ENCODE data around the gene G2E3.
"Not testable (repeated sequence)": the region's sequence is repeated elsewhere in the genome, so short reads cannot be mapped to it uniquely, and the experiment has no call there.

The G2E3 gene

GRCh38 chr14:30560581-30560980 is 1.6 kb downstream of the G2E3 start:
- no peak for DNase-seq (ENCODE audit: low spot score)

DNA sequence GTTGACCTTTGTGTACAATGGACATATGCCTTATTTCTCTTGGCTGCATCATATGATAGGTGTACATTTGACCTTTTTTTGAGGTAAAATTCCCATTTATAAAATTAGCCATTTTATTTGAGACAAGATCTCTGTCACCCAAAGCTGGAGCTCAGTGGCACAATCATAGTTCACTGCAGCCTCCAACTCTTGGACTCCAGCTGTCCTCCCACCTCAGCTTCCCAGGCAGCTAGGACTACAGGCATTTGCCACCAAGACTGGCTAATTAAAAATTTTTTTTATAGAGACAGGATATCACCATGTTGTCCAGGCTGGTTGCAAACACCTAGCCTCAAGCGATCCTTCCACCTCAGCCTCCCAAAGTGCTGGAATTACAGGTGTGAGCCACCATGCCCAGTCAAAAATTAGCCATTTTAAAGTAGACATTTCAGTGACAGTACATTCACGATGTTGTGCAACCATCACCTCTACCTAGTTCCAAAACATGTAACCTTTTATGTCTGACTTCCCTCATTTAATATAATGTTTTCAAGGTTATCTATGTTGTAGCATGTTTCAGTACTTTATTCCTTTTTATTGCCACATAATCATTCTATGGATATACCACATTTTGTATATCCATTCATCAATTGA is 5.4 kb downstream of the G2E3 start:
- no peak for DNase-seq (ENCODE audit: low spot score)

DNA sequence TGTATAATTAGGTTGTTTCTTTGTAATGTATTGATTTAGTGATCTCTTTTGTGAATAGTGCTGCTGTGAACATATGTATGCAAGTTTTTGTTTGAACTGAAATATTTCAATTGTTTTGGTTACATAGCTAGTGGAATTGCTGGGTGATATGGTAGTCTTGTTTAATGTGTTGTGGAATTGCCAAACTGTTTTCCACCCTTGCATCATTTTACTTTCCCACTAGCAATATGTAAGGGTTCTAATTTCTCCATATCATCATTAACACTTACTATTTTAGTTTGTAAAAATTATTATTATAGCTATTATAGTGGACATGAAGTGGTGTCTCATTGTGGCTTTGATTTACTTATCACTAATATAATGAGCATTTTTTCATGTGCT is 5.9 kb downstream of the G2E3 start:
- DNase-seq (ENCODE audit: low spot score), result no peak

DNA sequence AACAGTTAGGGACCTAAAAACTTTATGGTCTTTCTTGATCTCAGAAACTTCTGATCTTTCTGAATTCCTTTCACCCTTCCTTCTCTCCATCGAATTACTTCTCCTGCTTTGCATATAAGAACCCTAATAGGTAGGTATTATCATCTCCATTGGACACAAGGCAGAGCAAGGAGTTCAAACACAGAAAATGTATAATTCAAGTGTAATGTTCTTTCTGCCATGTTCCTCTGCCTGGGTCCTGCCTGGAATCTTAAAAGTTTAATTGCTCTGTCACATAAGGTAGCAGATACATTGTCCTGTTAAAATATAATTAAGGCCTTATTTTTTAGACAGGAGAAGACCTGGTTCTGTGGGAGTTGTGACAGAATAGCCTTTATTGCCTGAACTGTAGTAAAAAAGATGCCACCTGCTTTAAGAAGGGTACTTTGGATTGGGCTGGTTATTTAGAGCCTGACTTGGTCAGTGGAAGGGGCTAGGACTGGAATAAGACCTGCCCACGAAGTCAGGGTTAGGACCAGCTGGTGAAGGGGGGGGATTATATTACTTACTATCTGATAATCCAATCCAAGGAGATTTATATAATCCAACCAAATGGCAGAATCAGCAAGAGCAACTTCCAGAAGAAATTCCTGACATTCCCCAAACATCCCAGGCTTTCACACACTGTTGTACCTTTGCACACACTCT is 10.4 kb downstream of the G2E3 start:
- DNase-seq (ENCODE audit: low spot score), result no peak

GRCh38 chr14:30569903-30570226 is 10.9 kb downstream of the G2E3 start:
- DNase-seq (ENCODE audit: low spot score), result no peak

- no peak for DNase-seq (ENCODE audit: low spot score)
These were observed 13.3 kb downstream of the G2E3 start for GRCh38 chr14:30572237-30572636.

DNA sequence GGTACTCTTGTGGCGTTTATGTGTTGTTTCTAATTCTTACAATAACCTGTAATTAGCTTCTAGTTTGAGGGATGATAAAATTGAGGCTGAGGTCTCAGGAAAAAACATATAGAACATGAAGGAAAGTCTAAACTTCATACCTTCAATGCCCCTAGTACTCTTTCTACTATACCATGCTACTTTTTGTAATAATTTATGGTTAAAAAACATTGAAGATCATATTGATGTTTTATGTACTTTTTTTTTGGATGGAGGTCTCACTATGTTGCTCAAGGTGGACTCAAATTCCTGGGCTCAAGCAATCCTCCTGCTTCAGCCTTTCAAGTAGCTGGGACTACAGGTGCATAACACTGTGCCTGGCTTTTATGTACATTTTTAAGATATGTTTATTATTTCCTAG is 13.8 kb downstream of the G2E3 start:
- no peak for DNase-seq (ENCODE audit: low spot score)

- DNase-seq (ENCODE audit: low spot score), result no peak
These were observed 14.4 kb downstream of the G2E3 start for GRCh38 chr14:30573226-30573814.

- DNase-seq (ENCODE audit: low spot score), result no peak
These were observed 15.0 kb downstream of the G2E3 start for GRCh38 chr14:30573966-30574365.

GRCh38 chr14:30574777-30575176 is 15.8 kb downstream of the G2E3 start:
- DNase-seq (ENCODE audit: low spot score), result not testable (repeated sequence)

DNA sequence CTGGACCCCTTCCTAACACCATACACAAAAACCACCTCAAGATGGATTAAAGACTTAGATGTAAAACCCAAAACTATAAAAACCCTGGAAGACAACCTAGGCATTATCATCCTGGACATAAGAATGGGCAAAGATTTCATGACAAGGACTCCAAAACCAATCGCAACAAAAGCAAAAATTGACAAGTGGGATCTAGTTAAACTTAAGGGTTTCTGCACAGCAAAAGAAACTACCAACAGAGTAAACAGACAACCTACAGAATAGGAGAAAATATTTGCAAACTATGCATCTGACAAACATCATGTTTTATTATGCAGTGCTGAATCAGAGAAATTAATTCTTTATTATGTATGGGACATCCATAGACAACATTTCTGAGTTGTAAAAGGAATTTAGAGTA is 17.4 kb downstream of the G2E3 start:
- DNase-seq (ENCODE audit: low spot score), result not testable (repeated sequence)

GRCh38 chr14:30580616-30581282 is 21.8 kb downstream of the G2E3 start:
- no peak for DNase-seq (ENCODE audit: low spot score)

DNA sequence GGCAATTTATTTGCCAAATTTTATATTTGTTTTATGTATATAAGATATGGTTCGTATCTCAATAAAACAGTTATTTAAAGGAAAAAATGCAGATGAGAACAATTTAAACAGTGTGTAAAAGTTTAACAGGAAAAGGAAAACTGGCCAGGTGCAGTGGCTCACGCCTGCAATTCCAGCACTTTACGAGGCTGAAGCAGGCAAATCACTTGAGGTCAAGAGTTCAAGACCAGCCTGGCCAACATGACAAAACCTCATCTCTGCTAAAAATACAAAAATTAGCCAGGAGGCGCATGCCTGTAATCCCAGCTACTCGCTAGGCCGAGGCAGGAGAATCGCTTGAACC is 22.3 kb downstream of the G2E3 start:
- no peak for DNase-seq (ENCODE audit: low spot score)

GRCh38 chr14:30582376-30582775 is 23.4 kb downstream of the G2E3 start:
- no peak for DNase-seq (ENCODE audit: low spot score)

- DNase-seq (ENCODE audit: low spot score), result no peak
These were observed 25.2 kb downstream of the G2E3 start for GRCh38 chr14:30584058-30584630.

DNA sequence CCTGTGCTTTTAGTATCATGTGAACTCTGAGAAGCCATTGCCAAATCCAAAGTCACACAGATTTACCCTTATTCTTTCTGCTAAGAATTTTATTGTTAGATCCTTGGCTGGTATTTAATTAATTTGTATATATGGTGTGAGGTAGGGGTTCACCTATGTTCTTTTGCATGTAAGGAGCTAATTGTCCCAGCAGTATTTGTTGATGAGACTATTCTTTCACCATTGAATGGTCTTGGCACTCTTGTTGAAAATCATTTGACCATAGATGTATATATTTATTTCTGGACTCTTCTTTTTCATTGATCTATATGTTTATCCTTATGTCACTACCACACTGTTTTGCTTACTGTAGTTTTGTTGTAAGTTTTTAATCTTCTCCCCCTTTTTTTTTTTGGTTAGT is 26.2 kb downstream of the G2E3 start:
- no peak for DNase-seq (ENCODE audit: low spot score)

GRCh38 chr14:30587141-30587540 is 28.2 kb downstream of the G2E3 start:
- DNase-seq (ENCODE audit: low spot score), result no peak

DNA sequence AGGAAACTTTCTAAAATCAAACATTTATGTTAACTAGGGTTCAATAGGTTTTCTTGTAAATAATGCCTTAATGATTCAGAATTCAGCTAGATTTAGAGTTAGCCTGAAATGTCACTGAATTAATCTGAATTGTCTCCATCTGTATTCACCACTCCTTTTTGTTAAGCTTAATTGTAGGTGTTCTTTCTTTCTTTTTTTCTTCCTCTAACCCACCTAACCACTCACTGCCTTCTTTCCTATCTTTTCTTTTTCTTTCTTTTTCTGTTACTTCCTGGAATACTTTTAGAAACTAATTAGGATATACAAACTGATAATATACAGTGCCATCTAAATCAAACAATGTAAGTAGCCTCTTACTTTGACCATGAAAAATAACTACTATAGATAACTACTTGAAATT is 29.9 kb downstream of the G2E3 start:
- no peak for DNase-seq (ENCODE audit: low spot score)

DNA sequence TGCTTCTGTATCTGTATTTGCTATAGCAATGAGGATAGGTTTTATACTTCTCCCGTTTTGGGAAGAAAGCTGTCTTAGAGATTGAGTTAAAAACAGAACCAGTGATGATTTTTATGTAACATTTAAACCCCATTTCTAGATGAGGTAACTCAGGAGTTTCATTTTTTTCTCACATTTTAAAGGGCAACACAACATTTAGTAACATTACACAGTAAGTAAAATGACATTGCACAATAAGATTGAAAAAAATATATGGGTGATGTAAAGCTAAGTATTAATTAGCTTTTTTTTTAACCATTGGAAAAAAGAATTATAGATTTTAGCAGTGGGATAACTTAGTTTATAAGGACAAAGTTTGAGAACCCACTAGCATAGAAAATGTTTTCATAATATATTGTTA is 38.0 kb downstream of the G2E3 start:
- DNase-seq (ENCODE audit: low spot score), result no peak

DNA sequence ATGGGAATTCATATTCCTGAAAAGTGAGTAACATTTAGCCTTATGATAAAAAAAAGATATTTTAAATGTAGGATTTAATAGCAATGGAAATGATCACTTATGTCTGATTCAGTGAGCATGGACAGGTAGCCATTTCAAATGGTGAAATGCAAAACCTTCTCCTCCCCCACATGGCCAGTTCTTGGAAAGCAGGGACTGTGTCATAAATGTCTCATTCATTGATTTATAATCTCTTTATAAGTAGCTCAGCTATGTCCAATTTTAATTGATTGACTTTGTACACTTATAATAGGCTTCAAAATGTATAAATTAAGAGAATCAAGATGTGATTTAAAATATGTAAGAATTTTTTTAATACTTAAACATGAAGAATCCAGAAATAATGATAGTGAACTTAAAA is 38.5 kb downstream of the G2E3 start:
- DNase-seq (ENCODE audit: low spot score), result no peak

GRCh38 chr14:30600922-30601918 is 42.3 kb downstream of the G2E3 start:
- DNase-seq (ENCODE audit: low spot score), result no peak

- no peak for DNase-seq (ENCODE audit: low spot score)
These were observed 44.4 kb downstream of the G2E3 start for GRCh38 chr14:30603402-30603801.
